ENCODE data around the gene PNPLA1. TPM values are rescaled to one million over a fixed set of nuclear protein-coding genes. Genes with fewer than 3 reads are reported as not detected.

PNPLA1 gene
- total RNA-seq, 1 donor = under 0.01 TPM

GRCh38 chr6:36305885-36306284 is 36.0 kb downstream of the PNPLA1 start:
- no peak overlapping the region for H3K4me3 ChIP-seq (ENCODE audit: insufficient read depth, low read length)
- no peaks in the 10 kb centered on the region for H4K20me1 ChIP-seq (ENCODE audit: insufficient read depth, low read length)
- H3K79me2 ChIP-seq (ENCODE audit: insufficient read depth, low read length) = no peaks in the 10 kb centered on the region
- H3K4me2 ChIP-seq (ENCODE audit: insufficient read depth, low read length) = no peak overlapping the region
- no peak for DNase-seq (ENCODE audit: insufficient read length, low spot score, missing footprints)
- peaks cover 23% of the 10 kb centered on the region for H3K27me3 ChIP-seq (ENCODE audit: insufficient read depth, low read length)
- H2AFZ ChIP-seq (ENCODE audit: low read length) = no peak overlapping the region
- H3K36me3 ChIP-seq (ENCODE audit: insufficient read depth, low read length) = no peaks in the 10 kb centered on the region
- peaks cover 2% of the 10 kb centered on the region for H3K9me3 ChIP-seq (ENCODE audit: low read depth, low read length)
- no peak overlapping the region for H3K27ac ChIP-seq (ENCODE audit: low read depth, low read length)
- no peak for TF ChIP-seq CTCF (IDR thresholded peaks at IDR 0.05; ENCODE audit: extremely low read depth, low read depth, low read length)
- H3K4me1 ChIP-seq (ENCODE audit: insufficient read depth, low read length) = peaks cover 6% of the 10 kb centered on the region

DNA sequence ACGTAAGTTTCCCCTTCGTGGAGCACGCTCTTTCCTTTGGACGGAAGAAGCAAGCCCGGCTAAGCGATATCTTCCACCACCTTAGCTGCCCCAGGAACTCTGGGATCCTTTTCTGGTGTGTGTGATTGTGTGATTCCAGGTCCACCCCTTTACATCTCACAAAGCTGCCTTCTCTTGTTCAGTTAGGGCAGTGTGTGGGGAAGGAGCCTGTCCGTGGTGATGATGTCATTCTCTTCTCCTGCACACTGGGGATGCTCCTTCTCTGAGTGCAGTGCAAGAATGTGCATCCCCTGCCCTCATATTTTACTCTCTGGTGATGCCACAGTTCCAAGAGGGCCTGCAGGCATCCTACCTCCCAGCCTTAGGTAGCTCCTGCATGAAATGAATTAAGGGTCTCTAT is 36.5 kb downstream of the PNPLA1 start:
- Histone ChIP-seq H3K4me2 (ENCODE audit: insufficient read depth, low read length) (no peak overlapping the region), H2AFZ (ENCODE audit: low read length) (no peak overlapping the region), H4K20me1 (ENCODE audit: insufficient read depth, low read length) (no peaks in the 10 kb centered on the region), H3K27ac (ENCODE audit: low read depth, low read length) (no peak overlapping the region), H3K4me3 (ENCODE audit: insufficient read depth, low read length) (no peak overlapping the region), H3K4me1 (ENCODE audit: insufficient read depth, low read length) (peaks cover 5% of the 10 kb centered on the region), H3K27me3 (ENCODE audit: insufficient read depth, low read length) (peaks cover 26% of the 10 kb centered on the region), H3K9me3 (ENCODE audit: low read depth, low read length) (peaks cover 2% of the 10 kb centered on the region), H3K79me2 (ENCODE audit: insufficient read depth, low read length) (no peaks in the 10 kb centered on the region), H3K36me3 (ENCODE audit: insufficient read depth, low read length) (no peaks in the 10 kb centered on the region)
- TF ChIP-seq CTCF (IDR thresholded peaks at IDR 0.05; ENCODE audit: extremely low read depth, low read depth, low read length) = no peak
- no peak for DNase-seq (ENCODE audit: insufficient read length, low spot score, missing footprints)

DNA sequence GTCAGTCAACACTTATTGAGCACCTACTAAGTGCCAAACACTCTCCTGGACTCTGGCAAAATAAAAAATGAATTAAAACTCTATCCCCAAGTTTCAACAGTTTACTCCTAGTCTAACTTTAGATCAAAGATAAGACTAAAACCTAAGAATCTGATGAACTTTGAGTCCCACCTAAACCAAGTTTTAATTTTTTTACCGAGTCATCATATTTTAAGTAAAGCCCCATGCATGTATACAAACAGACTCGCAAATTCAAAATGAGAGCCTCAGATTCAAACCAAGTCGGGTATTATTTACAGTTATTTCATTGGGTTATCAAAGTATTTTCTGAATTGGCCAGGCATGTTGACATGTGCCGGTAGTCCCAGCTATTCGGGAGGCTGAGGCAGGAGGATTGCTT is 38.7 kb downstream of the PNPLA1 start:
- no peak for DNase-seq (ENCODE audit: insufficient read length, low spot score, missing footprints)
- H3K4me2 ChIP-seq (ENCODE audit: insufficient read depth, low read length) = no peak overlapping the region
- peaks cover 6% of the 10 kb centered on the region for H3K4me1 ChIP-seq (ENCODE audit: insufficient read depth, low read length)
- H3K36me3 ChIP-seq (ENCODE audit: insufficient read depth, low read length) = no peaks in the 10 kb centered on the region
- no peak overlapping the region for H3K4me3 ChIP-seq (ENCODE audit: insufficient read depth, low read length)
- TF ChIP-seq CTCF (IDR thresholded peaks at IDR 0.05; ENCODE audit: extremely low read depth, low read depth, low read length) = no peak
- H2AFZ ChIP-seq (ENCODE audit: low read length) = no peak overlapping the region
- peaks cover 32% of the 10 kb centered on the region for H3K27me3 ChIP-seq (ENCODE audit: insufficient read depth, low read length)
- H4K20me1 ChIP-seq (ENCODE audit: insufficient read depth, low read length) = no peaks in the 10 kb centered on the region
- H3K27ac ChIP-seq (ENCODE audit: low read depth, low read length) = no peak overlapping the region
- no peaks in the 10 kb centered on the region for H3K79me2 ChIP-seq (ENCODE audit: insufficient read depth, low read length)
- H3K9me3 ChIP-seq (ENCODE audit: low read depth, low read length) = peaks cover 2% of the 10 kb centered on the region

DNA sequence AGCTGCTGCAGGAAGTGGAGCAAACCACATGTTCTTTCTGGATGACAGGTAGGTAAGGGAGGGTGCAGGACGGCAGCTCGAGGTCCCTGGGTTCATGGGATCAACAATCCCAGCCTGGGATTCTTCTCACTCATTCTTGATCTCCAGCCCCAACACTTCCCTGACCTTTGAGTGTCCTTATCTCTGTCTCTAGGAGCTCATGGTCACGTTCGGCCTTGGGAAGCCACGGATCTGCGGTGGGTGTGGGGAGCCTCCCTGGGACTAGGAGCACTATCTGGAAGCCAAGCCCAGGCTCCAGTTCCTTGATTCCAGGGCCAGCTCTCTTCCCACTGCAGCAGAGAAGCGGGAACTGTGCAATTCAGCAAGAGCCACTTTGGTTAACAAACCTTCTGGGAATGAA is 39.3 kb downstream of the PNPLA1 start:
- H3K79me2 ChIP-seq (ENCODE audit: insufficient read depth, low read length) = no peaks in the 10 kb centered on the region
- H3K27me3 ChIP-seq (ENCODE audit: insufficient read depth, low read length) = peaks cover 32% of the 10 kb centered on the region
- H3K9me3 ChIP-seq (ENCODE audit: low read depth, low read length) = peaks cover 2% of the 10 kb centered on the region
- no peak for TF ChIP-seq CTCF (IDR thresholded peaks at IDR 0.05; ENCODE audit: extremely low read depth, low read depth, low read length)
- H4K20me1 ChIP-seq (ENCODE audit: insufficient read depth, low read length) = no peaks in the 10 kb centered on the region
- no peaks in the 10 kb centered on the region for H3K36me3 ChIP-seq (ENCODE audit: insufficient read depth, low read length)
- no peak overlapping the region for H3K4me3 ChIP-seq (ENCODE audit: insufficient read depth, low read length)
- no peak overlapping the region for H3K4me2 ChIP-seq (ENCODE audit: insufficient read depth, low read length)
- no peak for DNase-seq (ENCODE audit: insufficient read length, low spot score, missing footprints)
- no peak overlapping the region for H2AFZ ChIP-seq (ENCODE audit: low read length)
- no peak overlapping the region for H3K27ac ChIP-seq (ENCODE audit: low read depth, low read length)
- H3K4me1 ChIP-seq (ENCODE audit: insufficient read depth, low read length) = peaks cover 6% of the 10 kb centered on the region
